Measurements from ENCODE around the gene LRRC2. TPM values are rescaled to one million over a fixed set of nuclear protein-coding genes. Genes with fewer than 3 reads are reported as not detected.

The LRRC2 gene
- total and polyA plus RNA-seq, 2 of the 13 experiments (the other 11 are each of a cell fraction or from before 2014, with no cell fraction given) = 0.27 to 0.58 TPM

- Histone ChIP-seq H3K79me2 (ENCODE audit: insufficient read depth, low read length) (no peaks in the 10 kb centered on the region), H2AFZ (ENCODE audit: low read length) (no peak overlapping the region), H3K27me3 (ENCODE audit: control insufficient read depth in 1 of 2, insufficient read depth in 2 of 2, low read length in 2 of 2) (no peaks in the 10 kb centered on the region; a peak in 1 of 5 replicates), H3K4me1 (ENCODE audit: insufficient read depth, low read length) (no peaks in the 10 kb centered on the region), H3K4me2 (ENCODE audit: low read depth, low read length) (no peak overlapping the region), H3K9me3 (ENCODE audit: low read length) (no peaks in the 10 kb centered on the region), H3K36me3 (replicated peaks in 1 of 2; ENCODE audit: control insufficient read depth in 1 of 2, insufficient read depth in 2 of 2, low read length in 2 of 2) (no peaks in the 10 kb centered on the region), H3K9ac (ENCODE audit: insufficient read depth, low read depth, low read length) (no peak overlapping the region), H4K20me1 (ENCODE audit: insufficient read depth, low read length) (no peaks in the 10 kb centered on the region), H3K4me3 (replicated peaks in 1 of 3; ENCODE audit: insufficient read depth in 1 of 3, low read depth in 2 of 3, low read length in 3 of 3) (no peak overlapping the region), H3K27ac (ENCODE audit: extremely low read length, insufficient read depth, low read length) (no peak overlapping the region)
- ChIA-PET CTCF (ENCODE audit: low intra/inter-chr PET ratio, low total read pairs) (no interaction called here), POLR2A (no interaction called here)
- no TSS peak for BruUV-seq (replicated peaks)
- FAIRE-seq = no peak
- in situ Hi-C loops (cut with HindIII; ENCODE audit: extremely low pct_ligation_motif_present, low pct_unique_long_range_greater_than_20kb) (no loop called here), intact Hi-C loops (cut with micrococcal nuclease; ENCODE audit: unreplicated experiment) (no loop called here)
- no peak for TF ChIP-seq NR2C2 (CRISPR knock-in tag; IDR thresholded peaks at IDR 0.05; ENCODE audit: borderline replicate concordance)
- no peak for DNase-seq (ENCODE audit: low spot score)
- ATAC-seq = no peak
Observed at GRCh38 chr3:46593979-46594378, 27.9 kb upstream of the LRRC2 start.

DNA sequence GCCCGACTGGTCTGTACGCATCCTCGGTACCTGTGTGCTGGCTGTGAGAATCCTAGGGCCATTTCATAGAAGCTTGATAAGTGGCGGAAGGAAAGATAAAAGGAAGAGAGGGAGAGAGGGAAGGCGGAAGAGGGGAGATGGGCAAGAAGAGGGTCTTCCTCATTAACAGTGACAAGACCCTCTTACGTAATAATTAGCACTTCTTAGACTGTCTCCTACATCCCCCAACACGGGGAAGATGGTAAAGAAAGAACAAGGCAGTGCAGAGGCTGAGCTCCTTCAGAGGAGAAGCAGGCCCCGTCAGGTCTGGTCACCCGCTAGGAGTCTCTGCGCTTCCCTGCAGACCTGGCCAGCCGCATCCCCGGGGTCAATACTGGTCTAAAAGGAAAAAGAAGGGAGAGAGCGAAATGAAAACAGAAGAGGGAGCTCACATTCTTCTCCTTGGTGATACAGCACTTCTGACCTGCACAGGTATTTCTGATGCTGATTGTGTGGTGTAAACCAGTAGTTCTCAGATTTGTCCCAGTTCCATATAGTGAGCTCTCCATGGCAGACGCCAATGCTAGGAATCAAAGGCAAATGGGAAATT, 27.3 kb upstream of the LRRC2 start:
- Histone ChIP-seq H3K9ac (ENCODE audit: insufficient read depth, low read depth, low read length) (no peak overlapping the region), H3K79me2 (ENCODE audit: insufficient read depth, low read length) (no peaks in the 10 kb centered on the region), H3K4me2 (ENCODE audit: low read depth, low read length) (no peak overlapping the region), H3K27ac (ENCODE audit: extremely low read length, insufficient read depth, low read length) (no peak overlapping the region), H4K20me1 (ENCODE audit: insufficient read depth, low read length) (no peaks in the 10 kb centered on the region), H3K4me3 (replicated peaks in 1 of 3; ENCODE audit: insufficient read depth in 1 of 3, low read depth in 2 of 3, low read length in 3 of 3) (no peak overlapping the region), H3K36me3 (replicated peaks in 1 of 2; ENCODE audit: control insufficient read depth in 1 of 2, insufficient read depth in 2 of 2, low read length in 2 of 2) (no peaks in the 10 kb centered on the region), H3K4me1 (ENCODE audit: insufficient read depth, low read length) (no peaks in the 10 kb centered on the region), H3K27me3 (ENCODE audit: control insufficient read depth in 1 of 2, insufficient read depth in 2 of 2, low read length in 2 of 2) (no peaks in the 10 kb centered on the region; a peak in 1 of 5 replicates), H2AFZ (ENCODE audit: low read length) (no peak overlapping the region), H3K9me3 (ENCODE audit: low read length) (no peaks in the 10 kb centered on the region)
- DNase-seq (ENCODE audit: low spot score) = no peak
- CTCF ChIA-PET (ENCODE audit: low intra/inter-chr PET ratio, low total read pairs) = no interaction called here
- ATAC-seq = no peak
- POLR2A ChIA-PET = no interaction called here
- TF ChIP-seq HDAC2 (CRISPR knock-in tag; IDR thresholded peaks at IDR 0.05) (no peak), CEBPB (IDR thresholded peaks at IDR 0.05; ENCODE audit: borderline replicate concordance, low read depth, low read length) (peak; percentile 36), MEIS2 (CRISPR knock-in tag; IDR thresholded peaks at IDR 0.05) (no peak), CTCF (CRISPR knock-in tag; IDR thresholded peaks at IDR 0.05) (0 out of 2 replicates have a peak, but pooled peaks have one; percentile 3), FOXC1 (CRISPR knock-in tag; IDR thresholded peaks at IDR 0.05; ENCODE audit: borderline replicate concordance) (no peak), AHDC1 (CRISPR knock-in tag; IDR thresholded peaks at IDR 0.05; ENCODE audit: borderline replicate concordance) (no peak)
- in situ Hi-C loops (cut with HindIII; ENCODE audit: extremely low pct_ligation_motif_present, low pct_unique_long_range_greater_than_20kb) (no loop called here), intact Hi-C loops (cut with micrococcal nuclease; ENCODE audit: unreplicated experiment) (no loop called here)
- no TSS peak for BruUV-seq (replicated peaks)
- no peak for FAIRE-seq
- 68% methylated on average over 14 of the region's 14 CpGs for WGBS (ENCODE audit: low lambda C conversion rate)

Measured in HepG2 (cell line).